Stimulated activated naive CD8-positive, alpha-beta T cell treated with anti-CD3 and anti-CD28 coated beads, Interleukin-15, amount 100 ng/mL, for 72 hours (primary cell): ENCODE data around the gene HDAC7.

Source experiments
- ATAC-seq: fragments of 150-1000 bp; cut with Tn5 transposase; 2 replicates; pipeline ENCODE4 v1.10.0; 2021; ENCODE audit warnings: mild to moderate bottlenecking, moderate library complexity
- DNase-seq, 2 donors: peaks; one replicate each; pipeline ENCODE4 v3.0.0; 2021 to 2022
- H3K27ac Mint-ChIP-seq, 2 donors: one replicate each; pipeline ENCODE4 v1.8.0; 2022; ENCODE audit warnings: mild to moderate bottlenecking in 2 of 2, mixed read lengths in 2 of 2, moderate library complexity in 2 of 2
- H3K27me3 Mint-ChIP-seq: one replicate; pipeline ENCODE4 v1.8.0; 2022; ENCODE audit warnings: mixed read lengths
- H3K4me1 Mint-ChIP-seq: one replicate; pipeline ENCODE4 v1.8.0; 2022; ENCODE audit warnings: mild to moderate bottlenecking, mixed read lengths
- H3K4me3 Mint-ChIP-seq, 2 donors: one replicate each; pipeline ENCODE4 v1.8.0; 2022; ENCODE audit warnings: mild to moderate bottlenecking in 2 of 2, mixed read lengths in 2 of 2, moderate library complexity in 1 of 2
- H3K9me3 Mint-ChIP-seq, 2 donors: one replicate each; pipeline ENCODE4 v1.8.0; 2022; ENCODE audit warnings: mixed read lengths in 2 of 2

The HDAC7 gene

DNA sequence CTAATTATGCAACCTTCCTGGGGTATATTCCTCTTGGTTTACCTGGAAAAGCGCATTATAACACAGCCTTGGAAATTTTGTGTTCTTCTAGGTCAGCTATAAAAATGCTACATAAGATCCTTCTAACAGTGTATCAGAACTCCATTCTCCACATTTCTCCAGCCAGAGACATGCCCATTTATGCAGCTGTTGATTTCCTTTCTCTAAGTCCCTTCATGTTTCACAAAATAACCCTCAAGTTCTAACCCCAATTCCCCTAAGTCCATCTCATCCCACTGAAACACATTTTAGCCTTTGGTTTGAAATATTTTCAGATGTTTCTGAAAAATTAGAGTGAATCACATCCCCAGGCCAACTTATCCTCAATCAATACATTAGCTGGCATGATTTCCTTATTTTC, 20.9 kb upstream of the HDAC7 start:
- Mint-ChIP-seq H3K4me1 (peaks cover 45% of the 10 kb centered on the region), H3K27ac (no peak overlapping the region), H3K9me3 (no peaks in the 10 kb centered on the region), H3K27me3 (no peaks in the 10 kb centered on the region), H3K4me3 (no peak overlapping the region)
- DNase-seq (no peak), ATAC-seq (no peak)

DNA sequence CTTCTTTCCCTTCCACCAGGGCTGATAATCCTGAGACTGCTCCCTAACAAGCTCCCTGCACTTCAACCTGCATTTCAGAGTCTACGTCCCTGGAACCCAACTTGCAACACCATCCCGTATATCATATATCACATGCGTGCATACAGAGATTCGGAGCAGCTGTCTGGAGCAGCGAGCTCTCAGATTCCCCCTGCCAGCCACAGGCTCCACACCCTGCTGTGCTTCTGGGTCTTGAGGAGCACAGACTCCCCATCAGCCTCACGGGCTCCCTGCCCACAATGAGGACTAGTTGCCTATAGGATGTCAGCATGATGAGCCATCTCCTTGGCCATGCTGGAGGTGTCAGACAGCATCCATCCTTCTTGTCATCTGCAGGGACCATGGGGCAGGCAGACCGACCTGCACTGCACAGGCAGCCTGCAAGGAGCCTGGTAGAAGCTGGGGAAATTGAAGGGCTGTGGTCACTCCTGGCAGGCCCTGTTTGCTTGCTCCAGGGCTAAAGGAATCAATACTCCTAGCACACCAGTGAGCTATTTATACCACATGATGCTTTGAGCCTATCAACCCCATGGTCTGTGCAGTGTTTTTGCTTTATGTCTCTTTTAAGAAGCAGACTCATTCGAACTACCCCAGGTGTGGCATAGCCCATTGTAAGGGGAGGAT, 19.6 kb upstream of the HDAC7 start:
- no peak overlapping the region for H3K27ac Mint-ChIP-seq
- H3K4me1 Mint-ChIP-seq, result peaks cover 57% of the 10 kb centered on the region
- ATAC-seq (peak; percentile 17), DNase-seq (no peak)
- no peak overlapping the region for H3K4me3 Mint-ChIP-seq
- H3K9me3 Mint-ChIP-seq, result no peaks in the 10 kb centered on the region
- H3K27me3 Mint-ChIP-seq, result no peaks in the 10 kb centered on the region

DNA sequence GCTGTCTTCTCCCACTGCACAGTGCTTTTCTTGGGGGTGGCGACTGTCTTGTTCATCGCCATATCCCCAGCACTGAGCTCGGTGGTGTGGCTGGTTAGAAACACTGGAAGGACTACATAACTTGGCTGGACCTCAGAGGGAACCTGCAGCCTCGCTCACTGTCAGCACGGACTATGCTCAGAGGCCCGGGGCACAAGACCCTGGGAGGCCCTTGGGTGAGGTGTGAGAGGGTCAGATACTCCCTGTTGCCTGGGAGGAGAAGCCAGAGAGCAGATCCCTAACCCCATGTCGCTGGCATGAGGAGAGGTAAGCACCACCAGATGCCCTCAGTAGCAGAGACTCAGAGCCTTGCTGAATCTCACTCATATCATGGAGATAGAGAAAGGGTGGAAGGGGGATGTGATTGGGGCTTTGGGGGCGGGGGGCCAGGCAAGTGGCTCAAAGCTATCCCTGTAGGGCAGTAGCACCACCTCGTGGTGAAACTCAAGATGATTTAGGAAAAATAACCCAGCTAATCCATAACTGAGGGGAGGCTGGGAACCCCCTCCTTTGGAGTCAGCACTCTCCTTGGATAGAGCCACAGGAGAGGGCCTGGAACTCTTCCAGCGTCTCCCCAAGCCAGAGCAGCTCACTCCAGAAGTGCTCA, 18.7 kb upstream of the HDAC7 start:
- ATAC-seq (peak; percentile 35), DNase-seq (peak; percentile 32 to 51)
- Mint-ChIP-seq H3K9me3 (no peaks in the 10 kb centered on the region), H3K4me3 (no peak overlapping the region), H3K27ac (peak overlapping the region in 1 of 2 donors; percentile 14), H3K4me1 (peaks cover 67% of the 10 kb centered on the region), H3K27me3 (no peaks in the 10 kb centered on the region)

GRCh38 chr12:47837190-47838171, 17.8 kb upstream of the HDAC7 start:
- peak; percentile 53 to 57 for DNase-seq
- H3K27ac Mint-ChIP-seq, result peak overlapping the region in 1 of 2 donors; percentile 87

GRCh38 chr12:47835831-47836155, 16.1 kb upstream of the HDAC7 start:
- ATAC-seq, result no peak
- Mint-ChIP-seq H3K9me3 (no peaks in the 10 kb centered on the region), H3K4me1 (peaks cover 83% of the 10 kb centered on the region), H3K4me3 (peak overlapping the region in 1 of 2 donors; percentile 50), H3K27me3 (no peaks in the 10 kb centered on the region), H3K27ac (peak overlapping the region; percentile 1 to 42)
- DNase-seq, result no peak

More at GRCh38 chr12:47837190-47838171, 17.8 kb upstream of the HDAC7 start:
- H3K27me3 Mint-ChIP-seq, result no peaks in the 10 kb centered on the region
- H3K4me1 Mint-ChIP-seq, result peaks cover 75% of the 10 kb centered on the region
- H3K9me3 Mint-ChIP-seq, result no peaks in the 10 kb centered on the region
- H3K4me3 Mint-ChIP-seq, result peak overlapping the region; percentile 9 to 42
- ATAC-seq, result no peak

GRCh38 chr12:47835006-47835830, 15.5 kb upstream of the HDAC7 start:
- H3K27ac Mint-ChIP-seq, result peak overlapping the region; percentile 15 to 42

GRCh38 chr12:47834199-47834903, 14.6 kb upstream of the HDAC7 start:
- Mint-ChIP-seq H3K4me1 (peaks cover 95% of the 10 kb centered on the region), H3K4me3 (peak overlapping the region; percentile 25 to 76), H3K9me3 (no peaks in the 10 kb centered on the region), H3K27ac (peak overlapping the region; percentile 72 to 77), H3K27me3 (no peaks in the 10 kb centered on the region)
- ATAC-seq, result no peak
- no peak for DNase-seq

More at GRCh38 chr12:47835006-47835830, 15.5 kb upstream of the HDAC7 start:
- ATAC-seq (no peak), DNase-seq (no peak)
- Mint-ChIP-seq H3K27me3 (no peaks in the 10 kb centered on the region), H3K4me3 (peak overlapping the region in 1 of 2 donors; percentile 76), H3K4me1 (peaks cover 89% of the 10 kb centered on the region), H3K9me3 (no peaks in the 10 kb centered on the region)

DNA sequence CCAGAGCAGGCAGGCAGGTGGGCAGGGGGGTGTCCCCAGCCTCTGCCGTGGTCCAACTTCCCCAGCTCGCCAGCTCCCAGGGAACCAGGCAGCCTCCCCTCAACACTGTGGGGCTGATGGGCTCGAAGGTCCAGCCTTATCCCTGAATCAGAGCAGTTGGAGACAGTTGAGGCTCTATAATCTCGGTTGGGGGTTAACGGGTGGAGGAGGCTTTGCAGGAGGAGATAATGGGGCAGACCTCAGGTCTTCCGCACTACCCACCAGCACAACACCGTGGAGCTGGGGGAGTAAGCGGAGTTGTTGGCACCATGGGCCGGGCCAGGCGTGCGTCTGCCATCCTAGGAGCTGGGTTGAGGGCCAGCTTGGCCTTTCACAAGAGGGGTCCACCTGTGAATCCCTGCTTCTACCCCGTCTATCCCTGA, 13.9 kb upstream of the HDAC7 start:
- DNase-seq (no peak), ATAC-seq (no peak)
- Mint-ChIP-seq H3K4me3 (peak overlapping the region; percentile 76 to 88), H3K4me1 (peaks cover 95% of the 10 kb centered on the region), H3K27ac (peak overlapping the region; percentile 72 to 98), H3K9me3 (no peaks in the 10 kb centered on the region), H3K27me3 (no peaks in the 10 kb centered on the region)

GRCh38 chr12:47832263-47832933, 12.7 kb upstream of the HDAC7 start:
- no peaks in the 10 kb centered on the region for H3K27me3 Mint-ChIP-seq
- DNase-seq, result peak; percentile 85 to 95
- peak overlapping the region; percentile 76 to 88 for H3K4me3 Mint-ChIP-seq
- peaks cover 93% of the 10 kb centered on the region for H3K4me1 Mint-ChIP-seq
- no peaks in the 10 kb centered on the region for H3K9me3 Mint-ChIP-seq
- H3K27ac Mint-ChIP-seq, result peak overlapping the region; percentile 96 to 98
- ATAC-seq, result peak; percentile 90

- Mint-ChIP-seq H3K4me3 (peak overlapping the region; percentile 63 to 67), H3K27ac (peak overlapping the region; percentile 60 to 94), H3K27me3 (no peaks in the 10 kb centered on the region), H3K4me1 (peaks cover 92% of the 10 kb centered on the region), H3K9me3 (no peaks in the 10 kb centered on the region)
- ATAC-seq (no peak), DNase-seq (no peak)
Measured at GRCh38 chr12:47829584-47829983, 9.9 kb upstream of the HDAC7 start.

- H3K4me1 Mint-ChIP-seq, result peaks cover 92% of the 10 kb centered on the region
- H3K4me3 Mint-ChIP-seq, result peak overlapping the region; percentile 63 to 67
- no peaks in the 10 kb centered on the region for H3K27me3 Mint-ChIP-seq
- peak overlapping the region; percentile 60 to 94 for H3K27ac Mint-ChIP-seq
- H3K9me3 Mint-ChIP-seq, result no peaks in the 10 kb centered on the region
- DNase-seq (no peak), ATAC-seq (no peak)
Measured at GRCh38 chr12:47828976-47829482, 9.3 kb upstream of the HDAC7 start.

DNA sequence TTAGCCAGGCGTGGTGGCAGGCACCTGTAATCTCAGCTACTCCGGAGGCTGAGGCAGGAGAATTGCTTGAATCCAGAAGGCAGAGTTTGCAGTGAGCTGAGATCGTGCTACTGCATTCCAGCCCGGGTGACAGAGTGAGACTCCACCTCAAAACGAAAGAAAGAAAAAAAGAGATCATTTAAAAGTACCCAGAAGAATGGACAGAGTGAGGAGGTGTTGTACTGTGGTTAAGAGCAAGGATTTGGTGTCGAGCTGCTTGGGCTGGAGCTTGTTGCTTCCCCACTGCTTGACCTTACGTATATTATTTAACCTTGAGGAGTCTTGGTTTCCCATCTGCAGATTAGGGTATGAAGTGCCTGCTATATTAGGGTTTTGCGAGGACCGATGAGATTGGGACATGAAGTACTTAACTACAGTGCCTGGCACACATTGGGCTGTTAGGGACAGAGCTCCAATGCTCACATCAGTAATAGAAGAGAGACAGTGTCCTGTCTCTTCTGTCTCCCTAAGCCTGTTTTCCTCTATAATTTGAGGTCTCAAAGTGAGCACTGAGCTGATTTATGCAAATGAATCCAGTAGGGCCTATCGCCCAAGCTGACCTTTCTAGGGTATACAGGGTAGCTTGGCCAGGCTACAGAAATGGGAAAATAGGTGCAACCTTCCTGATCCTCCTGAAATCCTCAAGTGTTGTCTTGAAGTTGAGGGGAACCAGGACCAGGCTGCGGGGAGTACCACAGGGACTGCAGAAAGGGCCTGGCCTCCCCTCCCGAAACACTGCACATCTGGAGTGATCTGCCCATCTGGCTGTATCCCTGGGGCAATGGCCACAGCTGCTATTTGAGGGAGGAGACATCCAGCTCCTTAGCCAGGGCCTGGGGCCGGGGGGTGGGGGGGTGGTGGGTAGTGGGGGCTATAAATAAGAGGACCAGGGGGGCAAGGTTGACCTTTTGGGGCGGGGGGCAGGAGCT, 8.6 kb upstream of the HDAC7 start:
- Mint-ChIP-seq H3K9me3 (no peaks in the 10 kb centered on the region), H3K27me3 (no peaks in the 10 kb centered on the region), H3K4me1 (peaks cover 92% of the 10 kb centered on the region), H3K27ac (peak overlapping the region; percentile 60 to 94), H3K4me3 (peak overlapping the region; percentile 63 to 67)
- ATAC-seq (no peak), DNase-seq (no peak)

DNA sequence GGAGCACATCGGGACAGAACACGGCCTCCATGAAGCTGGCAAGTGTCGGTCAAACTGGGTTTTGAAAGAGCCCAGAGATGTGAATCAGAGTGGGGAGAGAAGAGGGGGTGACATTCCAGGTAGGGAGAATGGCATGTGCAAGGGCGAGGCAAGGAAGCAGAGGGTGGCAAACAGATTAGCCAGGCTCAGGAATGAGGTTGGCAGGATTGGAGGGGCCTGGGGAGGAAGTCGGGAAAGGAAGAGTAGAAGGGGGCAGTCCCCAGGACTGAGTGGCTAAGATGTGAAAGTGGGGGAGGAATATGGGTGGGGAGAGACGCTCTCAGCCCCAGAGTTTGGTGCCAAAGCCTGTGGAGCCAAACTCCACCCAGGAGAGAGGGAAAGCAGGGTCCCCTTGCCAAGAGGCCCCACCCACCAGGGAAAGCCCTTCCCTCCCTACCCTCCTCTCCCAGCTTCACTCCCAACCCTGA, 5.5 kb upstream of the HDAC7 start:
- Mint-ChIP-seq H3K4me1 (peaks cover 95% of the 10 kb centered on the region), H3K27me3 (no peaks in the 10 kb centered on the region), H3K27ac (peak overlapping the region; percentile 92 to 93), H3K9me3 (no peaks in the 10 kb centered on the region), H3K4me3 (peak overlapping the region; percentile 33 to 70)
- DNase-seq, result no peak
- ATAC-seq, result no peak
